GM23338 (cell line): ENCODE results near the gene ANKRD11.

Source experiments
- CREB1 ChIP-seq: fragments of 250-450 bp; sonication (Bioruptor Pico); IDR thresholded peaks from 2 replicates; pipeline ENCODE4 v1.5.0; 2020; ENCODE audit warnings: low read depth, mild to moderate bottlenecking, moderate library complexity
- ETS1 ChIP-seq: IDR thresholded peaks from 2 replicates; pipeline ENCODE4 v1.6.1; 2016; ENCODE audit warnings: antibody characterized with exemption
- EZH2 ChIP-seq: fragments of 200-600 bp; sonication (generic); IDR thresholded peaks from one replicate; pipeline ENCODE4 v1.8.0; 2017; ENCODE audit warnings: antibody characterized with exemption, mild to moderate bottlenecking, low read depth; ENCODE audit not compliant: unreplicated experiment
- EZH2phosphoT487 ChIP-seq: fragments of 200-600 bp; sonication (generic); IDR thresholded peaks from one replicate; pipeline ENCODE4 v1.8.1; 2018; ENCODE audit warnings: antibody characterized with exemption; ENCODE audit not compliant: unreplicated experiment
- JUNB ChIP-seq: IDR thresholded peaks from one replicate; pipeline ENCODE4 v1.6.1; 2016; ENCODE audit warnings: antibody characterized with exemption; ENCODE audit not compliant: unreplicated experiment
- NANOG ChIP-seq: IDR thresholded peaks from 2 replicates; pipeline ENCODE4 v1.6.1; 2016; ENCODE audit warnings: antibody characterized with exemption, borderline replicate concordance
- POLR2AphosphoS5 ChIP-seq: IDR thresholded peaks from 2 replicates; pipeline ENCODE4 v1.6.1; 2016; ENCODE audit warnings: antibody characterized with exemption, low read depth
- REST ChIP-seq: IDR thresholded peaks from one replicate; pipeline ENCODE4 v1.6.1; 2018; ENCODE audit warnings: antibody characterized with exemption; ENCODE audit not compliant: unreplicated experiment
- STAT1 ChIP-seq: IDR thresholded peaks from one replicate; pipeline ENCODE4 v1.6.1; 2016; ENCODE audit warnings: antibody characterized with exemption; ENCODE audit not compliant: unreplicated experiment
- ZNF114 ChIP-seq: fragments of 250-450 bp; sonication (Bioruptor Pico); IDR thresholded peaks from 2 replicates; pipeline ENCODE4 v1.5.0; 2020; ENCODE audit warnings: mild to moderate bottlenecking, moderate library complexity
- ZNF331 ChIP-seq: fragments of 250-450 bp; sonication (Bioruptor Pico); IDR thresholded peaks from 2 replicates; pipeline ENCODE4 v1.5.0; 2020; ENCODE audit warnings: low read depth, mild to moderate bottlenecking, moderate library complexity
- ZNF462 ChIP-seq: fragments of 250-450 bp; sonication (Bioruptor Pico); IDR thresholded peaks from 2 replicates; pipeline ENCODE4 v1.5.0; 2020; ENCODE audit warnings: mild to moderate bottlenecking, moderate library complexity
- TF ChIP-seq, protein P1 (sequence below), 2 experiments: fragments of 200-600 bp in 1 of 2; sonication (generic) in 1 of 2; conservative IDR thresholded peaks; 2 replicates each; pipeline versions ENCODE4 v1.5.1 to v1.6.1; 2016 to 2017; ENCODE audit warnings: antibody characterized with exemption in 2 of 2, low read depth in 2 of 2, mild to moderate bottlenecking in 2 of 2, moderate library complexity in 1 of 2

- no peak for TF ChIP-seq POLR2AphosphoS5
- TF ChIP-seq, protein P1, sequence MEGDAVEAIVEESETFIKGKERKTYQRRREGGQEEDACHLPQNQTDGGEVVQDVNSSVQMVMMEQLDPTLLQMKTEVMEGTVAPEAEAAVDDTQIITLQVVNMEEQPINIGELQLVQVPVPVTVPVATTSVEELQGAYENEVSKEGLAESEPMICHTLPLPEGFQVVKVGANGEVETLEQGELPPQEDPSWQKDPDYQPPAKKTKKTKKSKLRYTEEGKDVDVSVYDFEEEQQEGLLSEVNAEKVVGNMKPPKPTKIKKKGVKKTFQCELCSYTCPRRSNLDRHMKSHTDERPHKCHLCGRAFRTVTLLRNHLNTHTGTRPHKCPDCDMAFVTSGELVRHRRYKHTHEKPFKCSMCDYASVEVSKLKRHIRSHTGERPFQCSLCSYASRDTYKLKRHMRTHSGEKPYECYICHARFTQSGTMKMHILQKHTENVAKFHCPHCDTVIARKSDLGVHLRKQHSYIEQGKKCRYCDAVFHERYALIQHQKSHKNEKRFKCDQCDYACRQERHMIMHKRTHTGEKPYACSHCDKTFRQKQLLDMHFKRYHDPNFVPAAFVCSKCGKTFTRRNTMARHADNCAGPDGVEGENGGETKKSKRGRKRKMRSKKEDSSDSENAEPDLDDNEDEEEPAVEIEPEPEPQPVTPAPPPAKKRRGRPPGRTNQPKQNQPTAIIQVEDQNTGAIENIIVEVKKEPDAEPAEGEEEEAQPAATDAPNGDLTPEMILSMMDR (conservative IDR thresholded peaks at IDR 0.05; ENCODE audit: low read depth in 2 of 2): no peak
- TF ChIP-seq ZNF462 (CRISPR knock-in tag): no peak
- no peak for TF ChIP-seq EZH2
- no peak for TF ChIP-seq REST
- no peak for TF ChIP-seq STAT1
- no peak for TF ChIP-seq CREB1 (CRISPR knock-in tag)
- TF ChIP-seq NANOG: no peak
- TF ChIP-seq ZNF114: no peak
- no peak for TF ChIP-seq JUNB
- TF ChIP-seq EZH2phosphoT487: no peak
- no peak for TF ChIP-seq ETS1
- TF ChIP-seq ZNF331 (CRISPR knock-in tag): no peak
Observed at GRCh38 chr16:89331371-89332109, 158.8 kb downstream of the ANKRD11 start.
